ENCODE data around the gene OR2A5. TPM values are rescaled to one million over a fixed set of nuclear protein-coding genes. Genes with fewer than 3 reads are reported as not detected.
"Not testable (repeated sequence)": the region's sequence is repeated elsewhere in the genome, so short reads cannot be mapped to it uniquely, and the experiment has no call there.

OR2A5 gene
- total RNA-seq, 2 donors from 2014 or later, result not detected

DNA sequence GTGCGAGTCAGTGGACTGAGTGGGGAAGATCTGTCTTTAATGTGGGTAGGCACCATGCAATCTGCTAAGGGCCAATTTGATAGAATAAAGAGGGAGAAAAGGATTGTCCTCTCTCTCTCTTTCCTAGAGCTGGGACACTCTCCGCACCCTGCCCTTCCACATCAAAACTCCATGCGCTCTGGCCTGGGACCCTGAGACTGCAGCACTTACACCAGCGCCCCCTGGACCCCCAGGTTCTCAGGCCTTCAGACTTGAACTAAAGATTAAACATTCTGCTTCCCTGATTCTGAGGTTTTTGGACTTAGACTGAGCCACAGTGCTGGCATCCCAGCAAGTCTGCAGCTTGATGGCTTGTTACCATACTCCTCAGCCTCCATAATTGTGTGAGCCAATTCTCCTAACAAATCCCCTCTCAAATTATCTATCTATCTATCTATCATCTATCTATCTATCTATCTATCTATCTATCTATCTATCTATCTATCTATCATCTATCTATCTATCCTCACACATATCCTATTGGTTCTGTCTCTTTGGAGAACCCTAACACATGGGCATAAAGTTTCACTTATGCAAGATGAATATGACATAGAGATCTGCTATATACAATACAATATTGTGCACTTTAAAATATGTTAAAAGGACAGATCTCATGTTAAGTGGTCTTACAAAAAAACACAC, 22.4 kb upstream of the OR2A5 start:
- no peak for ATAC-seq
- H3K36me3 Mint-ChIP-seq, result no peaks in the 10 kb centered on the region
- DNase-seq (ENCODE audit: low spot score in 2 of 2), result no peak
- no peaks in the 10 kb centered on the region for H3K9me3 Mint-ChIP-seq
- H3K27ac Mint-ChIP-seq, result peak overlapping the region in 1 of 2 donors; percentile 41

- ATAC-seq, result no peak
- no peak overlapping the region for H3K27ac Mint-ChIP-seq
- H3K9me3 Mint-ChIP-seq, result no peaks in the 10 kb centered on the region
- no peak for DNase-seq (ENCODE audit: low spot score in 2 of 2)
- no peaks in the 10 kb centered on the region for H3K36me3 Mint-ChIP-seq
These were observed 21.7 kb upstream of the OR2A5 start for GRCh38 chr7:144027070-144027469.

DNA sequence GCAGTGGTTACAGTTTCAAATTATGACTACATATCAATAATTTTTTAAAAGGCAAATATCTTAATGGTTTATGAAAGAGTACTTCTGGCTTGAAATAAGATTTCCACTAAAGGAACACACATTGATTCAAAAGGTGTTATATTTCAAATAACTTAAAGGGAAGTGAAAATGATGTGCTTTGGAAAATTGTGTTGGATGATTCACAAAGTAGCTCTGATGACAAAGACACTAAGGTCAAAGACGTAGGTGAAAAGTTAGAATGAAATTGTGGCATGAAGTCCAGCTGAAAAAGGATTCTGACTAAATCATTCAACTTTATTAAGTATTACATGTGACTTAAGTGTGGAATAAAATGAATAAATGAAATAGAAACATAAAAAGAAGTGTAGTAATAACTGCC, 20.8 kb upstream of the OR2A5 start:
- no peaks in the 10 kb centered on the region for H3K36me3 Mint-ChIP-seq
- ATAC-seq (peak; percentile 41 to 90), DNase-seq (ENCODE audit: low spot score in 2 of 2) (no peak)
- H3K27ac Mint-ChIP-seq, result no peak overlapping the region
- H3K9me3 Mint-ChIP-seq, result no peaks in the 10 kb centered on the region

- H3K36me3 Mint-ChIP-seq, result no peaks in the 10 kb centered on the region
- no peak overlapping the region for H3K27ac Mint-ChIP-seq
- H3K9me3 Mint-ChIP-seq, result no peaks in the 10 kb centered on the region
- DNase-seq (ENCODE audit: low spot score in 2 of 2) (no peak), ATAC-seq (no peak)
These were observed 20.2 kb upstream of the OR2A5 start for GRCh38 chr7:144028547-144028946.

GRCh38 chr7:144032516-144032915, 16.2 kb upstream of the OR2A5 start:
- DNase-seq (ENCODE audit: low spot score in 2 of 2) (no peak), ATAC-seq (no peak)
- Mint-ChIP-seq H3K36me3 (no peaks in the 10 kb centered on the region), H3K27ac (no peak overlapping the region), H3K9me3 (no peaks in the 10 kb centered on the region)

- H3K9me3 Mint-ChIP-seq, result no peaks in the 10 kb centered on the region
These were observed 15.6 kb upstream of the OR2A5 start for GRCh38 chr7:144032985-144033709.

GRCh38 chr7:144035385-144035784, 13.4 kb upstream of the OR2A5 start:
- DNase-seq (ENCODE audit: low spot score in 2 of 2) (no peak), ATAC-seq (no peak)
- H3K36me3 Mint-ChIP-seq, result no peaks in the 10 kb centered on the region
- H3K27ac Mint-ChIP-seq, result no peak overlapping the region
- no peaks in the 10 kb centered on the region for H3K9me3 Mint-ChIP-seq

More at GRCh38 chr7:144032985-144033709, 15.6 kb upstream of the OR2A5 start:
- DNase-seq (ENCODE audit: low spot score in 2 of 2) (no peak), ATAC-seq (no peak)
- Mint-ChIP-seq H3K27ac (no peak overlapping the region), H3K36me3 (no peaks in the 10 kb centered on the region)

- DNase-seq (ENCODE audit: low spot score in 2 of 2) (no peak), ATAC-seq (no peak)
- Mint-ChIP-seq H3K27ac (no peak overlapping the region), H3K36me3 (no peaks in the 10 kb centered on the region), H3K9me3 (no peaks in the 10 kb centered on the region)
These were observed 12.4 kb upstream of the OR2A5 start for GRCh38 chr7:144036302-144036885.

DNA sequence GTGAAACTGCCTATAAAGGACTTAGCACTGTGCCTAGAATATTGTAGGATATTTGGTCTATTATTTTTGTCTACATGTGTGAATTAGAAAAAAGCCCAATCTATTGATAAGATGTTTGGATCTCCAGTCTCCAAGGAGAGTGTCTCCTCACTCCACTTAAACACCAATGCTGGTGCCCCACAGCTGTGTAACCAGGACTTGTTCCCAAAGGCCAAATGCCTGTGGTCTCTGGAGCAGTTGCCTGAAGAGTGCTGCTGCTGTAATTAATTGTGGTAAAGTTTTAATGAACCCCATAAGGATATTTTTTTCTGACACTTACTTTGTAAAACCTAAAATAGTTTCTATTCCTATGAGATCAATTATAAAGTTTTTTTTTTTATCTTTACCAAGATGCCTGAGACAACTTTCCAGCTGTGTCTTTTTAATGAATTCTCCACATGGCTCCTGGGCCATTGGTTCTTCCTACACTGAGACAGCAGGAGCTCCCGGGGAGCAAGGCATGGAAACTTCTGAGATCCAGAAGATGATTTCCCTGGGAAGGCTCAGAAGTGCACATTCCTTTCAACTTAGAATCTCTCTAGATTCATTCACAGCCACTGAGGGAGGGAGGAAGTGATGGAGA, 11.2 kb upstream of the OR2A5 start:
- no peaks in the 10 kb centered on the region for H3K36me3 Mint-ChIP-seq
- H3K9me3 Mint-ChIP-seq, result no peaks in the 10 kb centered on the region
- no peak overlapping the region for H3K27ac Mint-ChIP-seq
- DNase-seq (ENCODE audit: low spot score in 2 of 2) (no peak), ATAC-seq (no peak)

GRCh38 chr7:144038887-144039286, 9.9 kb upstream of the OR2A5 start:
- no peak for DNase-seq (ENCODE audit: low spot score in 2 of 2)
- no peaks in the 10 kb centered on the region for H3K36me3 Mint-ChIP-seq
- no peaks in the 10 kb centered on the region for H3K9me3 Mint-ChIP-seq
- H3K27ac Mint-ChIP-seq, result no peak overlapping the region
- no peak for ATAC-seq

GRCh38 chr7:144049491-144049890, 743 bp downstream of the OR2A5 start:
- DNase-seq (ENCODE audit: low spot score in 2 of 2) (no peak), ATAC-seq (no peak)
- H3K9me3 Mint-ChIP-seq, result no peaks in the 10 kb centered on the region
- no peak overlapping the region for H3K27ac Mint-ChIP-seq
- no peaks in the 10 kb centered on the region for H3K36me3 Mint-ChIP-seq

DNA sequence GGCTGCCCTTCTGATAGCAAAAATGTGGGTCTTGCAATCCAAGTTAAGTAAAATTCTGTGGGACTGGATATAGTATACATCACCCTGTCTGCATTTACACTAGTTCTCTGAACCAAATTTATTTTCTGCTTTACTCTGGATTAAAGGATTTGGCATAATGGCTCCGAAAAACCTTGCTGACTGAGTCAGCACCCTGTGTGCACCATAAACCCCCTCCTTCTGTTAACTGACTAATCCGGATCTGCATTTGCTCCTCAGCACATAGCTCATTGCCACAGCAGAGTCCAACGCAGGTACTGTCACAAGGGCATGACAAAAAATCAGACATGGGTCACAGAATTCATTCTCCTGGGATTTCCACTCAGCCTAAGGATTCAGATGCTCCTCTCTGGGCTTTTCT, 1.3 kb downstream of the OR2A5 start:
- Mint-ChIP-seq H3K27ac (no peak overlapping the region), H3K9me3 (no peaks in the 10 kb centered on the region), H3K36me3 (no peaks in the 10 kb centered on the region)
- no peak for ATAC-seq
- no peak for DNase-seq (ENCODE audit: low spot score in 2 of 2)

DNA sequence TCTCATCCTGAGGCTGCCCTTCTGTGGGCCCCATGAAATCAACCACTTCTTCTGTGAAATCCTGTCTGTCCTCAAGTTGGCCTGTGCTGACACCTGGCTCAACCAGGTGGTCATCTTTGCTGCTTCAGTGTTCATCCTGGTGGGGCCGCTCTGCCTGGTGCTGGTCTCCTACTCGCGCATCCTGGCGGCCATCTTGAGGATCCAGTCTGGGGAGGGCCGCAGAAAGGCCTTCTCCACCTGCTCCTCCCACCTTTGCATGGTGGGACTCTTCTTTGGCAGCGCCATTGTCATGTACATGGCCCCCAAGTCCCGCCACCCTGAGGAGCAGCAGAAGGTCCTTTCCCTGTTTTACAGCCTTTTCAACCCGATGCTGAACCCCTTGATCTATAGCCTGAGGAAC, 2.1 kb downstream of the OR2A5 start:
- H3K27ac Mint-ChIP-seq; ATAC-seq; H3K36me3 Mint-ChIP-seq; DNase-seq (ENCODE audit: low spot score in 2 of 2); H3K9me3 Mint-ChIP-seq: not testable (repeated sequence)

DNA sequence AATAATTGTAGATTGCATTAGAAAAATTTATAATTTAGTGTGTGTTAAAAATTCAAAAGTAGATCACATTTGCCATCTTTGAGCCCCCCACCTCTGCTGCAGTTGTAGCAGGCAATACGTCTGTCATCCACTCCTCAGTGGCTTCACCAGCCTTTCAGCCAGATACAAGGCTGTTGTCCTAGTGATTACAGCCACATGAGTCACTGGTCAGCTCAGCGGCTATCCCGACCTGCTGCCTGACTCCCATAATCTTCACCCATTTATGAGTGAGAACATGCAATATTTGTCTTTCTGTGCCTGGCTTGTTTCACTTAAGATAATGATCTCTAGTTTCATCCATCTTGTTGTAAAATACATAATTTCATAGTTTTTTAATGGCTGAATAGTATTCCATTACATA, 9.2 kb downstream of the OR2A5 start:
- Mint-ChIP-seq H3K9me3 (peaks cover 4 to 9% of the 10 kb centered on the region in 2 donors), H3K27ac (no peak overlapping the region), H3K36me3 (peaks cover 0 to 13% of the 10 kb centered on the region in 2 donors)
- ATAC-seq (no peak), DNase-seq (ENCODE audit: low spot score in 2 of 2) (no peak)

DNA sequence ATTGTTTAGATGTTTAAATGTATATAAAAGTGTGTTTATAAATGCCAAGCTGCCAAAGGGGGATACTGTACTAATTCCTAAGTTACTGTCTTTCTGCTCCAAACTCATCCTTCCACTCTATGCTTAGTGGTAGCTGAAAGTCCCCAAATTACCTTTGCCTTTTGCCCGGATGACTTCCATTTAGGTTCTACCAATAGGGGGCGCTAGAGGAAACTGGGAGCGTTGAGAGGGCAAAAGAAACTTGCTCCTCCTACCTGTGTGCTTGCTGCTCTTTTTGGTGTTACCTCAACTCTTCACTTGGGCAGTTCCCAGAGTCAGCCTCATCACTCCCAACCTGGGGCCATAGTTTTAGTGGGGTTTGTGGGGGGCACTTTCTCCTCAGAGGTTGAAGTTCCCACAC, 15.0 kb downstream of the OR2A5 start:
- Mint-ChIP-seq H3K9me3 (peaks cover 4 to 9% of the 10 kb centered on the region in 2 donors), H3K36me3 (peaks cover 0 to 13% of the 10 kb centered on the region in 2 donors), H3K27ac (no peak overlapping the region)
- peak in 1 of 2 donors; percentile 4 for DNase-seq (ENCODE audit: low spot score in 2 of 2)
- no peak for ATAC-seq

- H3K36me3 Mint-ChIP-seq, result no peaks in the 10 kb centered on the region
- H3K27ac Mint-ChIP-seq, result no peak within 1 kb of the TSS
- ATAC-seq (no peak), DNase-seq (ENCODE audit: low spot score in 2 of 2) (no peak)
- H3K9me3 Mint-ChIP-seq, result no peaks in the 10 kb centered on the region
These were observed 20.8 kb downstream of the OR2A5 start, which contains the start of gene OR2A25 for GRCh38 chr7:144069511-144069910. TSS of gene OR2A25 (plus strand) at chr7:144069811. CDS start at chr7:144074220, 4,409 bp downstream.

DNA sequence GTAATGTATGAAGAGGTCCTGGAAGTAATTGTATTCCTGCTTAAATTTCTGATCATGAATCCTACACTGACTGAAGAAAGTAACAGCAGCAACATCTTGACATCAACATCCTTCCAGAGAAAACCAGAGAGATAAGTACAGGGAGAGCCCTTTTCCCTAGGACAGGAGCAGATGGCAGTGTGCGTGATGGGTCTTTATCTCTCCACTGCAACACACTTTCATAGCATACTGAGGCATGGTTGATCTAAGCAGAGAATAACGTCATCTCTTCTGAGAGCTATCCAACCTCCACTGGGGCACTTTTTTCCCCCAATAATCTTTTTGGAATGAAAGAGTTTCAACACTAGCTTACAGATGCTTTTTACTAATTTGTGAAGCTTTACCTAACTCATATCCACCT, 21.2 kb downstream of the OR2A5 start:
- no peak for ATAC-seq
- no peaks in the 10 kb centered on the region for H3K36me3 Mint-ChIP-seq

More for the DNA sequence above, 21.2 kb downstream of the OR2A5 start:
- no peak for DNase-seq (ENCODE audit: low spot score in 2 of 2)
- Mint-ChIP-seq H3K9me3 (no peaks in the 10 kb centered on the region), H3K27ac (no peak overlapping the region)

All from activated naive CD4-positive, alpha-beta T cell treated with anti-CD3 and anti-CD28 coated beads, Interleukin-2, amount 50 U/mL, for 72 hours (primary cell).